K562 (cell line): ENCODE measurements around the gene CBFA2T2. TPM values are rescaled to one million over a fixed set of nuclear protein-coding genes. Genes with fewer than 3 reads are reported as not detected.

Experiments used
- CBX3 ChIP-seq, 2 experiments: IDR thresholded peaks; 1 replicate in 1 of 2; 2 replicates in 1 of 2; pipeline ENCODE4 v1.6.1; 2012; ENCODE audit warnings: inconsistent platforms in 2 of 2, low read length in 2 of 2, borderline replicate concordance in 1 of 2, control low read depth in 1 of 2
- CEBPB ChIP-seq: fragments of 450-650 bp; IDR thresholded peaks from 2 replicates; pipeline ENCODE4 v1.6.1; 2016; ENCODE audit warnings: missing genetic modification characterization, missing compliant biosample characterization
- CEBPG ChIP-seq, 3 experiments: fragments of 200-800 bp in 1 of 3; sonication (Bioruptor generic) in 1 of 3; sonication (generic) in 1 of 3; formaldehyde crosslinking in 1 of 3; IDR thresholded peaks in 2 of 3; conservative IDR thresholded peaks in 1 of 3; 2 replicates each; pipeline versions ENCODE4 v1.6.1 to v1.8.0; 2016 to 2022; ENCODE audit warnings: missing compliant biosample characterization in 2 of 3, missing genetic modification characterization in 2 of 3, mild to moderate bottlenecking in 1 of 3, missing genetic modification reagents in 1 of 3
- CHD1 ChIP-seq: fragments of 200-600 bp; sonication (generic); IDR thresholded peaks from one replicate; pipeline ENCODE4 v1.6.1; 2012; ENCODE audit warnings: mild to moderate bottlenecking, moderate library complexity, low read length, inconsistent platforms
- EZH2 ChIP-seq: IDR thresholded peaks from 2 replicates; pipeline ENCODE4 v1.6.1; 2012; ENCODE audit warnings: low read depth, mild to moderate bottlenecking, inconsistent platforms, low read length, borderline replicate concordance
- FOXJ2 ChIP-seq: fragments of 200-800 bp; sonication (Bioruptor generic); IDR thresholded peaks from 2 replicates; pipeline ENCODE4 v1.6.1; 2016; ENCODE audit warnings: missing genetic modification characterization, missing compliant biosample characterization
- FOXK1 ChIP-seq: sonication (generic); formaldehyde crosslinking; IDR thresholded peaks from 2 replicates; pipeline ENCODE4 v1.8.0; 2022; ENCODE audit warnings: missing genetic modification reagents, mild to moderate bottlenecking, borderline replicate concordance
- HIVEP1 ChIP-seq: fragments of 250-450 bp; sonication (Bioruptor Pico); IDR thresholded peaks from 2 replicates; pipeline ENCODE4 v1.4.0; 2020; ENCODE audit warnings: mild to moderate bottlenecking
- HMBOX1 ChIP-seq: sonication (generic); IDR thresholded peaks from 2 replicates; pipeline ENCODE4 v1.6.1; 2016
- HNRNPLL ChIP-seq: fragments of 200-400 bp; formaldehyde crosslinking; IDR thresholded peaks from 2 replicates; pipeline ENCODE4 v1.6.1; 2017; ENCODE audit warnings: low read length, low read depth, mild to moderate bottlenecking; ENCODE audit not compliant: poor library complexity, severe bottlenecking
- NFIX ChIP-seq: fragments of 250-450 bp; sonication (Bioruptor Pico); IDR thresholded peaks from 2 replicates; pipeline ENCODE4 v1.4.0; 2020; ENCODE audit warnings: low read depth, mild to moderate bottlenecking, moderate library complexity
- PML ChIP-seq: IDR thresholded peaks from 2 replicates; pipeline ENCODE4 v1.6.1; 2012; ENCODE audit warnings: low read length, inconsistent platforms
- PURB ChIP-seq: sonication (generic); formaldehyde crosslinking; IDR thresholded peaks from 2 replicates; pipeline ENCODE4 v1.9.0; 2021; ENCODE audit warnings: low read depth, mild to moderate bottlenecking, missing genetic modification reagents
- RFX7 ChIP-seq: fragments of 250-450 bp; sonication (Bioruptor Pico); IDR thresholded peaks from 2 replicates; pipeline ENCODE4 v1.5.1; 2021; ENCODE audit warnings: mild to moderate bottlenecking
- STAT6 ChIP-seq: sonication (generic); formaldehyde crosslinking; IDR thresholded peaks from 2 replicates; pipeline ENCODE4 v1.8.1; 2023; ENCODE audit warnings: mild to moderate bottlenecking, missing genetic modification reagents
- TAF1 ChIP-seq: IDR thresholded peaks from 2 replicates; pipeline ENCODE4 v1.6.1; 2011; ENCODE audit warnings: mild to moderate bottlenecking, low read length, moderate library complexity; ENCODE audit not compliant: insufficient read depth, control insufficient read depth, severe bottlenecking; ENCODE audit errors: extremely low read depth
- ZMIZ1 ChIP-seq, 2 experiments: fragments of 150-350 bp in 1 of 2; IDR thresholded peaks; 2 replicates each; pipeline ENCODE4 v1.6.1; 2012 to 2016; ENCODE audit warnings: low read depth in 2 of 2, low read length in 2 of 2, mild to moderate bottlenecking in 1 of 2, moderate library complexity in 1 of 2
- ZNF778 ChIP-seq: fragments of 450-650 bp; formaldehyde crosslinking; IDR thresholded peaks from 2 replicates; pipeline ENCODE4 v1.4.0; 2020; ENCODE audit warnings: mild to moderate bottlenecking, moderate library complexity
- polyA plus RNA-seq, 8 experiments: library from polyadenylated mRNA; depleted of rRNA in 4 of 8; stranded (reverse) in 5 of 8; unstranded in 3 of 8; fragments of >200 nt; fragmentation: Nextera tagmentation in 2 of 8; fragmentation: Illumina TruSeq in 1 of 8; extraction: Ambion mirVana in 2 of 8; extraction: Trizol in 1 of 8; gene quantifications; 2 replicates each; pipeline versions ENCODE4 v1.2.1 to v1.2.3, GENCODE V29; 2011 to 2014; ENCODE audit warnings: inconsistent platforms in 1 of 8, missing spikeins in 1 of 8
- total RNA-seq, 7 experiments: library from RNA; depleted of rRNA in 6 of 7; stranded (reverse); fragments of >200 nt in 6 of 7; fragmentation: Illumina TruSeq in 2 of 7; extraction: Trizol in 2 of 7; gene quantifications; 2 replicates each; pipeline versions ENCODE4 v1.2.1 to v1.2.3, GENCODE V29; 2011 to 2021; ENCODE audit warnings: low replicate concordance in 1 of 7

CBFA2T2 gene
- total and polyA plus RNA-seq, 9 of the 15 experiments (the other 6 are each of a cell fraction or from before 2014, with no cell fraction given), result 0.27 to 9.6 (median 5.8) TPM

GRCh38 chr20:33443512-33444239 is 46.2 kb upstream of the CBFA2T2 start, which contains the start of gene SNTA1 (continued):
- TF ChIP-seq CEBPG (CRISPR knock-in tag; IDR thresholded peaks at IDR 0.05), result no peak
- no peak for TF ChIP-seq CEBPG (tag; conservative IDR thresholded peaks at IDR 0.05 in 1 of 2, IDR thresholded peaks at IDR 0.05 in 1 of 2)
- no peak for TF ChIP-seq NFIX (CRISPR knock-in tag)
- no peak for TF ChIP-seq ZMIZ1 (IDR thresholded peaks at IDR 0.05; ENCODE audit: low read depth in 2 of 2, low read length in 2 of 2)
- no peak for TF ChIP-seq STAT6
- no peak for TF ChIP-seq FOXJ2
- no peak for TF ChIP-seq FOXK1 (CRISPR knock-in tag)
- TF ChIP-seq RFX7 (CRISPR knock-in tag), result no peak
- TF ChIP-seq HNRNPLL, result no peak
- no peak for TF ChIP-seq PML
- TF ChIP-seq EZH2, result no peak
- no peak for TF ChIP-seq CHD1
- no peak for TF ChIP-seq CEBPB (tag)
- no peak for TF ChIP-seq ZNF778 (CRISPR knock-in tag)
- TF ChIP-seq CBX3 (IDR thresholded peaks at IDR 0.05; ENCODE audit: borderline replicate concordance in 1 of 2, low read length in 2 of 2), result no peak
- no peak for TF ChIP-seq PURB (CRISPR knock-in tag)
- TF ChIP-seq HIVEP1 (CRISPR knock-in tag), result no peak
- TF ChIP-seq TAF1, result no peak
- TF ChIP-seq HMBOX1, result no peak
